Activated CD8-positive, alpha-beta memory T cell treated with anti-CD3 and anti-CD28 coated beads for 4 hours (primary cell): ENCODE data around the gene WHRN.

Source experiments
- DNase-seq, 2 donors: peaks; one replicate each; pipeline ENCODE4 v3.0.0-alpha.2; 2020; ENCODE audit warnings: low read depth in 2 of 2

WHRN gene

GRCh38 chr9:114472765-114473446 lies 32.4 kb downstream of the WHRN start:
- DNase-seq = no peak

GRCh38 chr9:114471157-114471556 lies 34.1 kb downstream of the WHRN start:
- DNase-seq = no peak

GRCh38 chr9:114470581-114470980 lies 34.7 kb downstream of the WHRN start:
- DNase-seq = no peak

- no peak for DNase-seq
Observed at GRCh38 chr9:114470121-114470520, 35.2 kb downstream of the WHRN start.

GRCh38 chr9:114469091-114469853 lies 36.0 kb downstream of the WHRN start:
- no peak for DNase-seq

GRCh38 chr9:114467910-114468309 lies 37.4 kb downstream of the WHRN start:
- DNase-seq = no peak

GRCh38 chr9:114467226-114467750 lies 38.0 kb downstream of the WHRN start:
- DNase-seq = no peak

- no peak for DNase-seq
Observed at GRCh38 chr9:114465906-114466900, 39.1 kb downstream of the WHRN start.

GRCh38 chr9:114465417-114465816 lies 39.9 kb downstream of the WHRN start:
- DNase-seq = no peak

- no peak for DNase-seq
Observed at GRCh38 chr9:114464281-114465051, 40.8 kb downstream of the WHRN start.

GRCh38 chr9:114462791-114463190 lies 42.5 kb downstream of the WHRN start:
- no peak for DNase-seq

GRCh38 chr9:114461468-114461867 lies 43.8 kb downstream of the WHRN start:
- DNase-seq = no peak

GRCh38 chr9:114460513-114461199 lies 44.6 kb downstream of the WHRN start:
- no peak for DNase-seq

GRCh38 chr9:114459464-114459863 lies 45.8 kb downstream of the WHRN start:
- DNase-seq = no peak

GRCh38 chr9:114456929-114457328 lies 48.3 kb downstream of the WHRN start:
- DNase-seq = no peak

GRCh38 chr9:114454652-114455051 lies 50.6 kb downstream of the WHRN start:
- no peak for DNase-seq

- DNase-seq = no peak
Observed at GRCh38 chr9:114452219-114453165, 52.8 kb downstream of the WHRN start.

GRCh38 chr9:114451707-114452031 lies 53.6 kb downstream of the WHRN start:
- DNase-seq = no peak
